ENCODE measurements around the gene PES1. TPM values are rescaled to one million over a fixed set of nuclear protein-coding genes. Genes with fewer than 3 reads are reported as not detected.
A peak's percentile ranks its signal among the peaks of the same experiment; 100 is the strongest.

Gene PES1
- total and polyA plus RNA-seq, 2 of the 13 experiments (the other 11 are each of a cell fraction or from before 2014, with no cell fraction given), result 65.1 to 94.7 TPM

DNA sequence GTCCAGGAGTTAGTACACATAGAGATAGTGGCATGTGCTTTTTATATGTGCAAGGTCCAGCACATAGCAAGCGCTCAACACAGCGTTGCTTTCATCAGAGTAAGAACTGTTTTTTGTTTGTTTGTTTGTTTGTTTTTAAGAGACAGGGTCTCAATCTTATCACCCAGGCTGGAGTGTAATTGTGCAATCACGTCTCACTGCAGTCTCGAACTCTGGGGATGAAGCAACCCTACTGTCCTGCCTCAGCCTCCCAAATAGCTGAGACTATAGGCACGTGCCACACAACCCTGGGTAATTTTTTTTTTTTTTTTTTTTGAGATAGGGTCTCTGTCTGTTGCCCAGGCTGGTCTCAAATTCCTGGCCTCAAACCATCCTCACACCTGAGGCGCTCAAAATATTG, 26.1 kb upstream of the PES1 start:
- Histone ChIP-seq H3K4me2 (ENCODE audit: low read depth, low read length) (no peak overlapping the region), H3K27me3 (ENCODE audit: control insufficient read depth in 1 of 2, insufficient read depth in 2 of 2, low read length in 2 of 2) (peaks cover 0 to 4% of the 10 kb centered on the region in 2 experiments; a peak in 2 of 5 replicates), H3K4me1 (ENCODE audit: insufficient read depth, low read length) (peaks cover 17% of the 10 kb centered on the region), H3K79me2 (ENCODE audit: insufficient read depth, low read length) (no peaks in the 10 kb centered on the region), H4K20me1 (ENCODE audit: insufficient read depth, low read length) (no peaks in the 10 kb centered on the region), H3K9me3 (ENCODE audit: low read length) (no peaks in the 10 kb centered on the region), H3K27ac (ENCODE audit: extremely low read length, insufficient read depth, low read length) (no peak overlapping the region), H2AFZ (ENCODE audit: low read length) (no peak overlapping the region), H3K9ac (ENCODE audit: insufficient read depth, low read depth, low read length) (no peak overlapping the region), H3K36me3 (replicated peaks in 1 of 2; ENCODE audit: control insufficient read depth in 1 of 2, insufficient read depth in 2 of 2, low read length in 2 of 2) (no peaks in the 10 kb centered on the region), H3K4me3 (replicated peaks in 1 of 3; ENCODE audit: insufficient read depth in 1 of 3, low read depth in 2 of 3, low read length in 3 of 3) (no peak overlapping the region)
- intact Hi-C loops (cut with micrococcal nuclease; ENCODE audit: unreplicated experiment), result no loop called here
- 20% methylated on average over 6 of the region's 6 CpGs for WGBS (ENCODE audit: low lambda C conversion rate)
- in situ Hi-C loops (cut with HindIII; ENCODE audit: extremely low pct_ligation_motif_present, low pct_unique_long_range_greater_than_20kb), result no loop called here
- ChIA-PET CTCF (ENCODE audit: low intra/inter-chr PET ratio, low total read pairs) (no interaction called here), POLR2A (no interaction called here)
- TF ChIP-seq ZNF34 (CRISPR knock-in tag; IDR thresholded peaks at IDR 0.05; ENCODE audit: borderline replicate concordance), result no peak
- no peak for TF ChIP-seq ZNF350 (CRISPR knock-in tag; IDR thresholded peaks at IDR 0.05; ENCODE audit: borderline replicate concordance, low read depth)
- TF ChIP-seq CEBPG (CRISPR knock-in tag; IDR thresholded peaks at IDR 0.05), result peak; percentile 33; the same call in 1 of the 2 replicates
- TF ChIP-seq ZNF234 (CRISPR knock-in tag; conservative IDR thresholded peaks at IDR 0.05), result no peak
- TF ChIP-seq CEBPB (IDR thresholded peaks at IDR 0.05; ENCODE audit: borderline replicate concordance, low read depth, low read length), result peak; percentile 67; the same call in 1 of the 2 replicates
- no TSS peak for BruUV-seq (replicated peaks)
- ATAC-seq (peak; percentile 53), DNase-seq (ENCODE audit: low spot score) (no peak), FAIRE-seq (no peak)

DNA sequence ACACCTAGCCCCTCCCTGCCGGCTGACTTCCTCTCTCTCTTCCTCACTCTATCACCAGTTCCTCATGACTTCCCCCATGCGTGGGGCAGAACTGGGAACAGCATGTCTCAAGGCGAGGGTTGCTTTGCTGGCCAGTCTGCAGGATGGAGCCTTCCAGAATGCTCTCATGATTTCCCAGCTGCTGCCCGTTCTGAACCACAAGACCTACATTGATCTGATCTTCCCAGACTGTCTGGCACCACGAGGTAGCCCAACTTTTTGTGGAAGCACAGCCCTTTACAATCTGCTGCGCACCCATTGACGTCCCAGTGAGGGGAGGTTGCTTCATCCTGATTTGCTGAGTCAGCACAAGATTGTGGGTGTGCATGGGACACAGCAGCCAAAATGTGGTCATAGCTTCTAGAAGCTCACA, 23.8 kb upstream of the PES1 start:
- DNase-seq (ENCODE audit: low spot score) (no peak), FAIRE-seq (no peak), ATAC-seq (no peak)
- intact Hi-C loops (cut with micrococcal nuclease; ENCODE audit: unreplicated experiment) (no loop called here), in situ Hi-C loops (cut with HindIII; ENCODE audit: extremely low pct_ligation_motif_present, low pct_unique_long_range_greater_than_20kb) (no loop called here)
- H3K9ac ChIP-seq (ENCODE audit: insufficient read depth, low read depth, low read length), result no peak overlapping the region
- H3K4me3 ChIP-seq (replicated peaks in 1 of 3; ENCODE audit: insufficient read depth in 1 of 3, low read depth in 2 of 3, low read length in 3 of 3), result no peak overlapping the region
- no peak overlapping the region for H3K4me2 ChIP-seq (ENCODE audit: low read depth, low read length)
- ChIA-PET CTCF (ENCODE audit: low intra/inter-chr PET ratio, low total read pairs) (no interaction called here), POLR2A (no interaction called here)
- H3K27ac ChIP-seq (ENCODE audit: extremely low read length, insufficient read depth, low read length), result no peak overlapping the region
- TF ChIP-seq MAFK (conservative IDR thresholded peaks at IDR 0.05 in 1 of 2, IDR thresholded peaks at IDR 0.05 in 1 of 2; ENCODE audit: low read length in 2 of 2) (peak; percentile 99 to 100), MAFF (IDR thresholded peaks at IDR 0.05; ENCODE audit: low read depth, low read length) (peak; percentile 100), TBP (CRISPR knock-in tag; IDR thresholded peaks at IDR 0.05) (no peak), SMAD1 (CRISPR knock-in tag; IDR thresholded peaks at IDR 0.05; ENCODE audit: borderline replicate concordance, low read depth) (no peak)
- peaks cover 0 to 3% of the 10 kb centered on the region in 2 experiments; a peak in 1 of 5 replicates for H3K27me3 ChIP-seq (ENCODE audit: control insufficient read depth in 1 of 2, insufficient read depth in 2 of 2, low read length in 2 of 2)
- H3K9me3 ChIP-seq (ENCODE audit: low read length), result no peaks in the 10 kb centered on the region
- H3K79me2 ChIP-seq (ENCODE audit: insufficient read depth, low read length), result no peaks in the 10 kb centered on the region
- WGBS (ENCODE audit: low lambda C conversion rate), result 51% methylated on average over 5 of the region's 7 CpGs
- no TSS peak for BruUV-seq (replicated peaks)
- no peak overlapping the region for H2AFZ ChIP-seq (ENCODE audit: low read length)
- no peaks in the 10 kb centered on the region for H4K20me1 ChIP-seq (ENCODE audit: insufficient read depth, low read length)
- H3K36me3 ChIP-seq (replicated peaks in 1 of 2; ENCODE audit: control insufficient read depth in 1 of 2, insufficient read depth in 2 of 2, low read length in 2 of 2), result no peaks in the 10 kb centered on the region
- peaks cover 17% of the 10 kb centered on the region for H3K4me1 ChIP-seq (ENCODE audit: insufficient read depth, low read length)

Data from HepG2 (cell line).